GM18870 (cell line): ENCODE data around the gene LAMB3.

Source experiments
- ATAC-seq: cut with Tn5 transposase; IDR thresholded peaks from one replicate; pipeline ENCODE4 v1.9.1; 2021; ENCODE audit warnings: moderate library complexity; ENCODE audit not compliant: unreplicated experiment

Gene LAMB3

DNA sequence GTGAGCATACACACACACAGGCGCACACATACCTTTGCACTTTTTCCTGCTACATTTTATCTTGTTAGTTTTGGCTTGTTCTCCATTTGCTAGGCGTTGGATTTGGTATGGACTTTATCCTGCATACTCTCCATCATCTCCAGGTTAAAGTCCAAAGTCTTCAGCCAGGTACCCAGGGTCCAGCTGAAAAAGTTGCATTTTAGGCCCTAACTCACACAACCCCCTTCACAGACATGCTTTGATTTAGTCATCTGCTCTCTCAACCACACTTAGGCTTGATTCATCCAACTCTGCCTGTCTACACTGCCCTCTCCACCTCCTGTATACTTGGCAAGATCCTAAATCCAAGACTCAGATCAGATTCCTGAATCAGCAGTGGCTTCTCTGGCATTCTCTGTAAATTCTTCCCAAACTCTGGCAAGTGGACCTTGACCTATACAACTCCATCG lies 10.7 kb upstream of the LAMB3 start:
- no peak for ATAC-seq

DNA sequence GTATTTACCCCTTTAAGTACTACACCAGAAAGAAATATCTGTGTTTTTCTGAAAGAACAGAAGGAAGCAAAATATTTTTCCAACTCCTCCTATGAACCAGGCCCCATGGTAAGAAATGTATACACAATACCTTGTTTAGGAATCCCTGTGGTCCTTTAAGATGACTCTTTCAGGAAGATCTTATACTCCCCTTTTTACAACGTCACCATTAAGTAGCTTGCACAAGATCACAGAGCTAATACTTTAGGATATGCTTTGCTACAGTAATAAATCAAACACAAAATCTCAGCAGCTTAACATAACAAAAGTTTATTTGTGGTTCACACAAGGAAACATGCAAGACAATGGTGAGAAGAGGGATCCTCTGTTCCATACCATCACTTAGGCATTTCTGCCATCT lies 8.8 kb upstream of the LAMB3 start:
- ATAC-seq: no peak

DNA sequence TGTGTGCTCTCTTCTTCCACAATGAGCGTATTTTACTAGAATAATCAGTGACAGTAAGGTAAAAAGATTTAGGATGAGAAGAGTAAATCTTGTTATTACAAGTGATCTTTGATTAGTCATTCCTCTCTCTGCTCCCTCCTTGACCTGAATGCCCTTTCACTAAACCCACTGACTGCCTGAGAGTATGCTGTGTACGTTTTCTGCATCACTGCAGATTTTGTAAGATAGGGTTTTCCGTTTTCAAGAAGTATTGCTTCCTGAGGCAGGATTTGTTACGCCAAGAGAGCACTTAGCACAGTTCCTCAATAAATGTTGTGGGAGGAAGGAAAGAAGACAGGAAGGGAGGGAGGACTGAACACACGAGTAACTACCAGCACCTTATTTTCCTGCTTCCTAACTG lies 7.7 kb upstream of the LAMB3 start:
- ATAC-seq: peak; percentile 94

DNA sequence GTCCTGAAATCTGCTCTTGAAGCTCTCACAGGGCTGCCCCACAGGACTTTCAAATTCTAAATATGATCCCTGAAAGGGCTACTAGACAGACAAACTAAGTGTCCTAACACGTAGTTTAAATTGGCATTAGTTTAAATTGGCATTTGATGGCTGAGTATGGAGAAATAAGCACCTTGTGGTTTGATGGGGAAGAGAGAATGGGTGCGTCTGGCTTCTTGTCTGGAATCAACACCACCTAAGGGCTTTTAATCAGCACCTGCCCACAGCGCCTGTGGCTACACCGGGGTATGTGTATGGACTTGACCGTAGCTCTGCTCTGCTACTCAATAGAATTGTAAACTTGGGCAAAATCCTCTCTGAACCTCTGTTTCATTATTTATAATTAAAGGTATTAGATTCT lies 5.7 kb upstream of the LAMB3 start:
- ATAC-seq: no peak

DNA sequence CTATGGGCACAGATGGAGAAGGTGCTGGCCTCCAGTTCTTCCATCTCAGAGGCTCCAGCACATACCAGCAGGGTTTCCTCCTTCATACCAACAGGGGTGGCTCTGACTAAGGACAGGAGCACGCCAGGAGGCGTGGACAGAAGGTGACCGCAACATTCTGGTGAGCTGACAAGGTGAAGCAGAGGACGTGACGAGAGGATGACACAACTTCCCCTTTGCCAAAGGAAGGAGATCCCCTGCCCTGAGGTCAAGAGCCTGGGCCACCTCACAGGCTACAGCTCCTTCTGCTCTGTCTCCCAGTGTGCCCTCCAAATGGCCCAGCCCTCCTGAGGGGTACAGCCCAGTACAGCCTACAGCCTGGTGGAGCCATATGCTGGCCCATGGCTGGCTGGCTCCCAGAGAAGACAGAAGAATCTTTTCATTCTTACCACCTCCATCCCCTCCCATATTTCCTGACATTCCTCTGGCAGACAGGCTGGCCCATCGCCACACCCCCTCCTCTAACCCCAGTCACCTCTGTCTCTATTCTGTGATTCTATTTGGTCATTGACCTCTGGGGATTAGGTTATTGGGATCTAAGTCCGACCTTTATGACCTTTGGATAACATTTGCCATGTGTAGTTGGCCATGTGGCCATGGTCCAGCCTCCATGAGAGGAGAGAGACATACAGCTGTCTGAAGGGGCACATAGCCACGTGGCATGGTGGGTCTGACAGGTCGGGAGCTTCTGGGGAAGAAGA lies 5.1 kb upstream of the LAMB3 start:
- no peak for ATAC-seq

DNA sequence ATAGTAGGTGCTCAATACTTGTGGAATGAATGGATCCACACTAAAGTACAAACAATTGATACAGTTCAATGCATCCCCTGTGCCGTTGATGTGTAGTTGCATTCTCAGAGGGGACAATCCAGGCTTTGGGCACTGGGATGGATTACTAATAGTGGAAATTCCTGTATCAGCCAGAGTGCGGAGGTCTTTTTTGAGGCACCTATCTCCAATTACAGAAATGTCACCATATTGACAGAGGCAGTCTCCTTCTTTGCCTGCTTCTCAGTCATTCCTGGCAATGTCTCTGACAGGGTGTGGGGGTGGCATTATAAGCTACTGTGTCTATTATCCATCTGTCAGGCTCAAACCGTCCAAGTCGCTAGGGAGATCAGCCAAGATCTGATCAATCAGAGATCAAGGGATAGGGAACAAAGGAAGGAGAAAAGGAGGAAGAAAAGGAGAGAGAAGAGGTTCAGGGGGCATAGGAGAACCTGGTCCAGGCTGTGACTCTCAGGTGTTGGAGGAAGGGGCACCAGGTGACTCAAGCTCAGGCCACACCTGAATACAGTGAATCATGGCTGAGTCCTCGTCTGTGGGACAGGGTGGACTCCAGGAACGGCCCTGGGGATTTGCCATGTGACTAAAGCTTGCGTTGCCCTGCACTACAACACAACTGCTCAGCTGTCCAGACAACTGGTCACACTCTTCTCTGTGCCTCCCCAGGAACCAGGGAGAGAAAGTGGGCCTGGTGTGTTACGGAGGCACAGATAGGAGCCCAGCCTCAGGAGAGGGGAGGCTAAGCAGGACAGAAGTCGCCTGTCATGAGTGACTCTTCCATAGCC lies 3.4 kb upstream of the LAMB3 start:
- ATAC-seq: no peak

DNA sequence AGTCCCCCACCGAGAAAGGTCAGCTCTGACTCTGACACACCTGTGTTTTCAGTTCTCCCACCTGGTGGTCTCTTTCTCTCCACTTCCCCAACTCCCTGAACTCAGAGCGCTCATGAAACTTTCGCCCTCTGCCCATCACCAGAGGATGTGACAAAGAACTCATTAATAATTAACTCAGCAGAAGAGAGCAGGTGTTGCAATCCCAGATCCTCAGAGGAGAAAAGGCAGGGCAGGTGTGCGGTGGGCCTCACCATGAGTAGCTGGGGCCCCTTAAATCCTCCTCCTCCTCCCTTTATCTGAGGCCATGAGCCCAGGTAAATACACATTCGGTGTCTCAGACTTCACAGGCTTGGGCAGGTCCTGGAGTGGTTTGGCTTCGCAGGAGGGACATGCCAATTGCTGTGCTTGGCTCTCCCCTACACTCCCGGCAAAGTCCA lies 1.7 kb upstream of the LAMB3 start:
- ATAC-seq: no peak

DNA sequence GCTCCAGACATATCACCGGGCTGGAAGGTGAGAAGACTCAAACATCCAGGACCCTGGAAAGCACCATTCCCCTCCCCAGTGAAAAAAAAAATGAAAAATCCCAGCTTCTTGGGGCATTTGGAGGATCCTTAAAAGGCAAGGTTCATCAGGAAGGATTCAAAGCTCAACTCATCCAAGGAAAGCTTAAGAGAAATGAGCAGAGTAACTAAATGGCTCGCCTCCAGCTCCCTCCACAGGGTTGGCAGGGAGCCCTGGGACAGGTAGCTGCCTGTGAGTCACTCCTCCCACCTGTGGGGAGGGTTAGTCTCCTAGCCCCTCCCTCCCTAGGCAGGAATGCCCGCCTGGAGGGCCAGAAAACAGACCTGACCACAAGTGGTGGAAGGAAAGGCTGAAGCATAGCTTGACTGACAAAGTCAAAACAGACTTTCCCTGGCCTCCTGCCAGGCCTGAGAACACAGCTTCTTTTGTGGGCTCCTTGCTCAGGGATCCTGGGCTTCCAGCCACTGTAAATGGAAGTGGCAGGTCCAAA lies 712 bp upstream of the LAMB3 start:
- no peak for ATAC-seq

DNA sequence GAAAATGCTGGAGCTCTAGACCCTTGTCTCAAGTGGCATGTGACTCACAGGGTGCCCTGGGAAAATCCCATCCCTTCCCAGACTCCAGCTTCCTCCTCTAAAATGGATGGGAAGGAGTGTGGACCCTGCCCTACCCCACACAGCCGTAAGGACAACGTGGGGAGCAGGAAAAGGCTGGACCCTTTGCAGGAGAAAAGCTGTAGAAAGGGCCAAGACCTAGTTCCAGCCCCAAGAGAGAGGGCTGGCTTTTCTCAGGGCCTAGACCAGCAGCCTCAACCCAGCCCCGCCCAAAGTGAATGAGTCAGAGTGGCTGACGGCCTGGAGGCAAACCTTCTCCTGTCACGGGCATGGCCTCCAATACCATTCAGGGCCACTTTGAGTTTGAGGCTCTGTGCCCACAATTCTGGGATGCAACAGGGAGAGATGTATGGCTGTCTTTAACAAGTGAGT lies 1.1 kb downstream of the LAMB3 start:
- ATAC-seq: peak; percentile 67

DNA sequence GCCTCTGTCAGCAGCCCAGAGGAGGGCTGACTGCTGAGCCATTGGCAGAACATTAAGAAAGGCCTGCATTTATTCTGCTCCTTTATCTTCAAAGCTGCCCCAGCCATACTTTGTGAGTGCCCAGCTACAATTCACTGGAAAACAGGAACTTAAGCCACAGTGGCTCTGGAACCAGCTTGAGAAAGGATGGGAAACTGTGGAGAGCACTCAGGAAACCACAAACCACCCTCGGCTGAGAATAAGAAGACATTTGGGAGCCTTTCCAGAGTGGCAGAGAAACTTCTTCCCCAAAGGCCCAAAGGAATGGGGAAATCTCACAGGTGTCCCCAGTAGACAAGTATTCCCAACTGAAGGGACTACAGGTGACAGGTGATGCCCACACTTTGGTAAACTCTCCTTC lies 1.8 kb downstream of the LAMB3 start:
- ATAC-seq: no peak

DNA sequence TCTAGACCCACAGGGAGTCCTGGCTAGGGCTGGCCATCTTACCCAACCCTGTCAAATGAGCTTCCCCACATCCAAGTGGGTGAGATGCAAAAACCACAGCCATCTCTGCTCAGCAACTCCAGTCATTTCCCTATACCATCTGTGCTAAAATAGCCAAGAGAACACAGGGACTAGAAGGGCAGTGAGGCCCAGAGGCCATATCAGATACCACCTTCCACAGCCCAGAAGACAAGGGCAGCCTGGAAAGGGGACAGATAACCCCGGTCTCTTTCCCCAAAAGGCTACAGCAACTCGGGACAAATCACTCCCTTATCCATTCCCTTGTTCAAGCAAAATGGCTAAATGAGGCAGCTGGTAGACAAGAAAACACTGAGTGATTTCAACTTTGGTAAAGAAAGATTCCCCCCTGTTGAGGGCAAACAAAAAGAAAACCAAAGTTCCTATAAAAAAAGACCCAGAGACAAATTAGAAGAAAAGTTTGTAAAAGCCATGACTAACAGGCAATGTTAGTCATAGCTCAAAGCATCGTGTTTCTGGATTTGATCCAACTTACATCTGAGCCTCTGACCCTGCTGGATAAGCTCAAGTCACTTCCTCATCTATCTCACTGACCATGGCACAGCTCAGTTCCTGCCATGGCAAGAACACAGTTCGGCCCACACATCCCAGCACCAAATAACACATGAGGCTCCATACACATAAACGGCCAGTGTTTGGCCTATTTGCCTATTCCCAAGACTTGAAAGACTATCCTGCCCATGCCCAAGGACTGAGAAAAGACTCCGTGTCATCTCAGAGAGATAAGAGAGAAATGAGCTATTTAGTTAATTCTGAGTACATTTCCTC lies 3.1 kb downstream of the LAMB3 start:
- no peak for ATAC-seq

DNA sequence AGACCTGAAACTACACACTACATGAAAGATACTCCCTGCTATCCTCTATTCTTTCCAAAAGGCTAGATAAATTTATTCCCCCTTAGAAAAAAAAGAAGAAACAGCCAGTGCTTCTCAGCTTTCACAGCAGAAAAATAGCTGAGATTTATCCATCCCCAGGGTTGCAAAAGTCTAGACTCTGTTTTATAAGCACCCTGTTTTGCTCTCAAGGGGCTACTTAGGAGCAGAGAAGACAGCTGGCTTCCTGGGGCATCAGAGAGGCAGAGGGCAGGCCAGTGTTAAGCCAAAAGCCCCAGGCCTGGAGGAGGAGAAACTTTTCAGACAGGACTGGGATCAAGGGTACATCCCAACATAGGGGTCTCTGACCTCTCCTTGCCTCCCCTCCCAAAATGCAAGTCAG lies 3.9 kb downstream of the LAMB3 start:
- no peak for ATAC-seq

DNA sequence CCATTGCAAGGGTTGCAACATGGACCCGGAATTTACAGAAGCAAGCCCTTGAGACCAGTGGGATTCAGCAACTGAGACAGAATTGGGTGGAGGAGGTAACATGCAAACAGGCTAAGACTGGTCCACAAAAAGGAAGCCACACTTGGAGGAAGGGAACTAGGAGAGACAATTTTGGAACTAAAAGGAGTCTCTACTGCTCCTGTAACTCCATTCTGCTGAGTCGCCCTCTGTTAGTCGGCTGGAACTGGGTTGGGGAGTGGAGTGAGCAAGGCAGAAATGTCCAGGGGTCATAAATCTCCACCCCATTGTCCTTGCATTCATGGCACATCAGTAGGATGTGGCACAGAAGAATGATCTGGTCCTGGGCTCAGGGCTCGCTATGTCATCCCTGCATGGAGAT lies 5.1 kb downstream of the LAMB3 start:
- no peak for ATAC-seq

DNA sequence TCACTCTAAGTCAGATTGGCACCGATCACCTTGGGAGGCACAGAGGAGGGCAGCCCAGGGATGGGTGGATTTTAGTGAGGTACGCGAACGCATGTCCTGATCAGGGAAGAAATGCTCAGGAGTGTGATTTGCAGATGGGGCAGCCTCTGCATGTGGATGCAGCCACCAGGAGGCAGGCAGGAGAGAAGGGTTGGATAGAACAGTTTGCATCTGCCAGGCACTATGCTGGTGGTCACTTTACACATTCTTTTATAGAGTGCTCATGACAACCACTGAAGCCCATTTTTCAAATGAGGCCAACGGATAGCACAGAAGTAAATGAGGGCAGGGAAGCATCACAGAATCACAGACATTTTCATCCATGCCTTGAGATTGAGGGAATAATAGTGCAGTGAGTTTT lies 5.7 kb downstream of the LAMB3 start:
- ATAC-seq: no peak

DNA sequence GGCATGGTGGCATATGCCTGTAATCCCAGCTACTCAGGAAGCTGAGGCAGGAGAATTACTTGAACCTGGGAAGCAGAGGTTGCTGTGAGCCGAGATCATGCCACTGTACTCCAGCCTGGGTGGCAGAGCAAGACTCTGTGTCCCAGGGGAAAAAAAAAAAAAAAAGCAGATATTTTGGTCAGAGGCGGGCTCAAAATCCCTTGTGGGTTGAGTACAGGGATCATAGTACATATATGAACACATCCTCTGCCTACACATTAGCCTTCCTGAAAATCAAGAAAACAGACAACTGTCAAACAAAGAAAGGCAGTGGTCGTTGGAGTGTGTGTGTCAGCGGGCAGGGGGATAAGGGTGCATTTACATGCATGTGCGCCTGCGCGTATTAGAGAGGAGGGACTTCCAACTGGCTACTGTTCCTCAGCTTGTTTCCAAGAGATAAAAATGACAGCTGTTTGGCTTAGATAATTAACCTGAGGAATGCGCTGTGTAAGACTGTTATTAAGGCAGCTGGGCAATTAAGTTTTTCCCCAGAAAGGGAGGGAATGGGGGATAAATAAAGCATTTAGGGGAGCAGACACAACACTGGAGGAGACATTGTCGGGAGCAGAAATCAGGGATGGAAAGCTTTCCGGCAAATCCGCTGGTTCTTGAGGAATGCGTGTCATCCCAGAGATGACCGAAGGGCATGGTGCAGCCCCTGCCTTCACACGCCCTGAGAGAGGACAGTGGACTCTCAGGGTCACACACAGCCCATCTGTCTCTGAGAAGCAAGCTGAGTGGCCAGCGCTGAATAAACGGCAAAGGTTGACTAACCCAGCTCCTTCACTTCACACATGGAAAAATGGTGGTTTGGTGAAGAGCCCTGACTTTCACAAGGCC lies 6.4 kb downstream of the LAMB3 start:
- no peak for ATAC-seq

DNA sequence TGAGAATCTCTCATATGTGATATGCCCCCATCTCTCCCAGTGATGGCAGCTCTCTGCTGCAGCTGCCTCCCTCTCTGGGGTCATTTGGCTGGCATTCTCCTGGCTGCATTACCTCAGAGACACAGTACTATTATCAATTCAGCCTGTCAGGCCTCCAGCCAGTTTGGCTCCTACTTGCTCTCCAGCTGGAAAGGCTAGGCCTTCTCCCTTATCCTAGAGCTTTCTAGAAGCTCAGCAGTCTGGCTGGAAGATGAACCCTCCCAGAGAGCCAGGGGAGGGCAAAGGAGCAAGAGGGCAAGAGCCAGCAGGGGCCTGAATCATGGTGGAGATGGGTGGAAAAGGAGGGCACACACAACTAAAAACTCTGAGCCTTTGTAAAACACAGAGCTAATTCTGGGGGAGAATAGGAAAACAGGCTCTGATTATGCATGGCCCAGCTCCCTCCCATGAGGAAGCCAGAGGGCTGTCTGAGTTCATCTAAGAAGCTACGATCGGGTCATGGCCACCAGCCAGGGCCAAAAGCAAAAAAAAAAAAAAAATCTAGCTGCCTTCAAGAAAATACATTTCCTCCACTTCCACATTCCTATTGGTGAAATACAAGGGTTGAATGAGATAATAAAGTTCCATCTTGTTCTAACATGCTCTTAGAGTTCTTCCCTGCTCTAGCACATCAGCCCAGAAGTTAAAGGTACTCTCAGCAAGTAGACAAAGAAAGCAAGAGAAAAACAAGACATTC lies 8.8 kb downstream of the LAMB3 start:
- no peak for ATAC-seq

DNA sequence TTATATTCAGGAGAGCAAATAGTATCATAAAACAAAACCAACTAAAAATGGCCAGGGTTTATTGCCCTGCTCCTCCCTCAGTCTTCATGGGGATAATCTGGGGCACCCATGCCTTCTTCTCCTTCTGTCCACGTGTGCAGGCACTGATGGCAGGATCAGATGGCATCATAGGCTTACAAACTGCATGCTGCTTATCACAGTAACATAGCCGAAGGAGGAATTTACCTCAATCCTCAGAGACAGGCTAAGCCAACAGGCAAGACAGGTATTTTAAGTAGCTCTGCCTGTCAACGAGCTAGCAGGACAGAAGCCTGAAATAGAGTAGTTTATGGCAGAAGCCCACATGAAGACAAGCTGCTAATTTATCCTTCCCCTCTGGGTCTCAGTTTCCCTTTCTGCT lies 9.4 kb downstream of the LAMB3 start:
- no peak for ATAC-seq

DNA sequence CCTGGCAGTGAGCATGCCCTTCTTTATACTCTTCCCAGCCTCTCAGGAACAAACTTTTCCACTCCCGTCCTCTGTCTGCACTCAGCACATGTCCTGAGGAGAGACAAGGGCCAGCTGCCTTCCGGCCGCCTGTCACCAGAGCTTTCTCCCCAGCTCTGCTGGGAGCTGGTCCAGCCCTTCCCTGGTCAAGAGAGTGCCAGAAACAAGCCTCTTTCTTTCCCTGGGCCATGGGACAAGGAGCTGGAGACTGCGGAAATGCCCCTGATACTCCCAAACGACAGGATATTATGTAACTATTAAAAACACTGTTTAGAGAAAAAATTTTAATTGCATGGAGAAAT lies 10.4 kb downstream of the LAMB3 start:
- no peak for ATAC-seq

DNA sequence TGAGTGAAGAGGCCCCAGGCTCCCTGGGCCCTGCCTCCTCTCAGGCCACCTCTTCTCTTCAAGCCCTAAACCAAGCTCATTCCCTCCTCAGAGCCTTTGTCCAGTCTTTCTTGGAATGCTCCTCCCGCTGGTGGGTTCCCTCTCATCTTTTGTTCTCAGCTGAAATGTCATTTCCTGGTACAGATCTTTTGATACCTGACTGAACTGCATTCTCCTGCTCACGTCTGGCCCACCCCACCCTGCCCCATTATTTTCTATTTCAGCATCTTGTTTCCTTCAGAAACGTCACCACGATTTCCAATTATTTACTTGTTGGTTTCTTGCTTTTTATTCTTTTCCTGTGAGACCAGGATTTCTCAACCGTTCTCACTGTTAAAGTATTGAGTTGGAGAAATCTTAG lies 16.4 kb downstream of the LAMB3 start:
- no peak for ATAC-seq
